LNCaP clone FGC (cell line): ENCODE results near the gene TSHZ1.

Experiments
- DNase-seq: peaks from one replicate; pipeline ENCODE4 v3.0.0-alpha.2; 2011; ENCODE audit warnings: low read depth
- H3K4me3 ChIP-seq: 2 replicates; pipeline ENCODE4 v1.5.1; 2011; ENCODE audit warnings: mild to moderate bottlenecking, low read depth, low read length, control low read depth
- TF ChIP-seq, protein P1 (sequence below): IDR thresholded peaks from 2 replicates; pipeline ENCODE4 v1.5.1; 2012; ENCODE audit warnings: mild to moderate bottlenecking; ENCODE audit not compliant: control insufficient read depth, insufficient read depth; ENCODE audit errors: extremely low read depth

The TSHZ1 gene

DNA sequence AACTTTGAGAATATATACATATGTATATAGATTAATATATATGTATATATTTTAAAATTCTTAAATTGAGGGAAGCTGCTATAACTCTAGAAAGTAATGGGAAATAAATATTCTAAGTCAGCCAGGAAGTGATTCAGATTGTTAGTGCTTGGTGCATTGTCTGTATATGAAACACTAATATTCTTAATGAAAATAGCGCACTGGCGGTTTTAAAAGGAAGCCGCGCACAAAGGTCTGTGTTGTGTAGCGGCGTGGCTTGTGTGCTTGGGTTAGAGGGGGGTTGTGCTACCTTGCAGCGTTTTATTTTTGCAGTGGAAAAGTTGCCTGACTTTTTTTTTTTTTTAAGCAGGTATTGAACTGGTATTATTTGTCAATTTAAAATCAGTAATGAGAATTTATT, 11.3 kb downstream of the TSHZ1 start:
- no peak for DNase-seq
- TF ChIP-seq, protein P1, sequence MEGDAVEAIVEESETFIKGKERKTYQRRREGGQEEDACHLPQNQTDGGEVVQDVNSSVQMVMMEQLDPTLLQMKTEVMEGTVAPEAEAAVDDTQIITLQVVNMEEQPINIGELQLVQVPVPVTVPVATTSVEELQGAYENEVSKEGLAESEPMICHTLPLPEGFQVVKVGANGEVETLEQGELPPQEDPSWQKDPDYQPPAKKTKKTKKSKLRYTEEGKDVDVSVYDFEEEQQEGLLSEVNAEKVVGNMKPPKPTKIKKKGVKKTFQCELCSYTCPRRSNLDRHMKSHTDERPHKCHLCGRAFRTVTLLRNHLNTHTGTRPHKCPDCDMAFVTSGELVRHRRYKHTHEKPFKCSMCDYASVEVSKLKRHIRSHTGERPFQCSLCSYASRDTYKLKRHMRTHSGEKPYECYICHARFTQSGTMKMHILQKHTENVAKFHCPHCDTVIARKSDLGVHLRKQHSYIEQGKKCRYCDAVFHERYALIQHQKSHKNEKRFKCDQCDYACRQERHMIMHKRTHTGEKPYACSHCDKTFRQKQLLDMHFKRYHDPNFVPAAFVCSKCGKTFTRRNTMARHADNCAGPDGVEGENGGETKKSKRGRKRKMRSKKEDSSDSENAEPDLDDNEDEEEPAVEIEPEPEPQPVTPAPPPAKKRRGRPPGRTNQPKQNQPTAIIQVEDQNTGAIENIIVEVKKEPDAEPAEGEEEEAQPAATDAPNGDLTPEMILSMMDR: no peak
- H3K4me3 ChIP-seq: no peak overlapping the region

DNA sequence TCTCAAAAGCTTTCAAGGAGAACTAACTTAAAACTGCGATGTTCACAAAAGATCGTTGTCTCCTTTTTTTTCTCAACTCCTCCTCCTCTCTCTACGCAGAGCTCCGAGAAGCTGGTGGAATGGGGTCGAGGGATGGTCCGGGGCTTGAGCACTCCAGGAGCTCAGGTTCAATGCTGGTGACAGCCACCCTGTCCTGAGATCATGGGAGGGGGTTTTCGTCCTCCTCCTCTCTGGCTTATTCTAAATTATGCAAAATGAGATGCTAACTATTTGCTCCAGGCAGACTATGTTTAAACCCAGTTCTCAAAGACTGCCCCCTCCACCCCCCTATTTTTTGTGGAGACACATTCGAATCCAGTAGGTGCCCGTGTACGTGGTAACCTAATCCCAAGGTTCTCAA, 11.8 kb downstream of the TSHZ1 start:
- no peak overlapping the region for H3K4me3 ChIP-seq
- TF ChIP-seq, protein P1: no peak
- DNase-seq: no peak

DNA sequence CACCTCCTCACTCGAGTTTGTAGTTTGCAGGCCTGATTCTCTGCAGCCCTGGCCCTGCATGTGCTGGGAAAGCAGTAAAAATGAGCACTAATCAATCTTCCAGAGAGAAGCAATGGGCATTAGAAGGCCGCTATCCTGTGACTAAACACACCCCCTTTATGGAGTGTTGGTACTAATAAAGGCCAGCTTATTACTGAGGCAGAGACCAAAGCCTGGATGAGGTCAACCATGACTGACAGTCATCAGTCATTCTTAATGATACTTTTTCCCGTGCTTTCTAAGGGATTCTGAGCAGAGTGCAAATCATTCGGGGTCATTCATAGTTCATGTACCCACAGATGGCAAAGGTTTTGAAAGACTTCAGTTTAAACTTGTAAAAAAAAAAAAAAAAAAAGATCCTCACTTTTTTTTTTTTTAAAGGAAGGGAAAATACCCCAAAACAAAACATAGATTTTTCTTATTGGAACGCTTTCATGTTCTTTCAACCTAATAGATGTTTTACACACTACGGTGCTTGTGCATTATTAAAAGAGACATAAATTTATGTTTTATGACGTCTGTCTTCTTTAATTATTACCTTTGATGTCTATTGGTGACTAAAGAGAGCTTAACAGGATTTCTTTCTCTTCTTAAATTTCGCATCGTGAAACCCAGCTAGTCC, 13.2 kb downstream of the TSHZ1 start:
- DNase-seq: no peak
- no peak overlapping the region for H3K4me3 ChIP-seq
- TF ChIP-seq, protein P1: no peak

DNA sequence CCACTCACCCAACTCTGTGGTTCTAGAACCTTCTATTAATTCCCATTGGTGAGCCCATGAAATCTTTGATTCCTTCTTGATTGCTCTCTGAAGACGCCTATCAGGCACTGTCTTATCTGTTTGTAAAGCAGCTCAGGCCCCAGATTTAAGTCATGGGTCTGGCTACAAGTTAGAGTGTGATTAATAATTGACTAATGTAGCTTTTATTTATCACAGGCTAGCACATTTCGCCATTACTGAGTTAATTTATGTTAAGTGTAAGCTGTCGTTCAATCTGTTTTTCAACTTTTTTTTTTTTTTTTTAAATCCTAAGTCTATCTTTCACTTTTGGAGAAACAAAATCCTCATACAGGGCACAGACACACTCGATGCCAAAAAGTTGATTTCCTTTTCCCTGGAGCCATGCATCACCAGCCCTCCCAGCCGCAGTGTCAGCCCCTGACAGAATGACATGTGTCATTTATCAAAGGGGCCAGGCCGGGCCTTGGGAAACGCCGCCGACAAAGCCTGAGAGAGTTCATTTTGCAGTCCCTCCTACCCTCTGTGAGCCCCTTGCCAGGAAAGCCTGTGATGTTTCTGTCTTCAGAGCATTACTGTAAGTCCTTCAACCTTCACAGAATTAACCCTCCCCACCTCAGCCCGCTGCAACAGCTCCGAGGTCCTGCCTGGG, 15.8 kb downstream of the TSHZ1 start:
- no peak overlapping the region for H3K4me3 ChIP-seq
- TF ChIP-seq, protein P1: no peak
- DNase-seq: no peak

DNA sequence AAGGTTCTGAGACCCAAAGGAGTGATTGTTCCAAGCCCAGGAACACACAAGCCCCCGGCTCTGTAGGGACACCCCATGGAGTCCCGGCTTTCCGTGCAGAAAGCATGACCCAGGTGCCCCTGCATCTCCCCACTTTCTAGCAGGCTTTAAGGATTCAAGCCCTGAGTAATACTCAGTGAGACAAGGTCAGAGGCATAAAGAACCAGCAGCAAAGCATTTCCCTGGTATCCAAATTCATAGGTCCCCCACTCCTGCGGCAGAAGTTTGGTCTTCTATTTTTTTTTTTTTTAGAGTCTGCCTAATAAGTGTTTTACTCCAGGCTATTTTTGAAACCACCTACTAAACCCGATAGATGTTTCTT, 16.3 kb downstream of the TSHZ1 start:
- H3K4me3 ChIP-seq: no peak overlapping the region
- no peak for DNase-seq
- TF ChIP-seq, protein P1: no peak

DNA sequence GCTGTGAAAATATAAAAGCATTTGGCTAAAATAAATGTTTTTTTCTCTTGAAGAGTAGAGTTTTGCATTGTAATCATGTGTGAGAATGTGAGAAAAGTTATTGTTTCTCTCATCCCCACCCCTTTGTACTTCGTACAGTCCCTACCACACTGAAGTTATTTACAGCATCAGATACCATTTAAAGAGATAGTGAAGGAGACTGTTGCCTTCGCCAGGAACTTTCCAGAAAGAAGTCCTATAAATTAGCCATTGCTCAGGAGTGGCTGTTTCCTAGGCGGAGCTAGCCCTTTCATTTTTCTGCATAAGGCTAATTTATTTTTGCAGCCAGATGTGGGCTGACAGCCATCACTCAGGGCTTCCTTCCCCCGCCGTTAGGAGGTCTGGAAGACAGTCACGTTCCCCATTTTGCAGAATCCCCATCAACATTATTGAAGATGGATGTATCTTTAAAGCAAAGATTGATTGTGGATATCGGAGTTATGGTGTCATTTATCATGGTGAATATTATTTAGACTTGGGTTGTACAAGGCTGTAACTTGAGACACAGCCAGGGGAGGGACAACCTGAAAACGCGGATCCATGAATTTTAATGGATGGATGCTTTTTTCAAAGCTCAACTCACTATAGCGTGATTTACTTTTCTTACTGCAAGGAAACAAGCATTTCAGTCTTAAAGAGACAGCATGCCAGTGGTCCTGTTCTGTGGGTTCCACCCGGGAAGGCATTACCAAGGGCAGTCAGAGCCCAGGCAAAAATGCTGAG, 17.1 kb downstream of the TSHZ1 start:
- H3K4me3 ChIP-seq: no peak overlapping the region

More for the DNA sequence above, 17.1 kb downstream of the TSHZ1 start:
- DNase-seq: no peak
- TF ChIP-seq, protein P1: no peak
